ENCODE results near the gene CPLX1.

- TF ChIP-seq POLR2A (IDR thresholded peaks at IDR 0.05) (no peak), CTCF (IDR thresholded peaks at IDR 0.05) (no peak)
These were observed 1.5 kb upstream of the CPLX1 start for GRCh38 chr4:827209-828081.

All from gastroesophageal sphincter (tissue), 3 donors.